HFFc6 (cell line): ENCODE results near the gene SSBP3. TPM values are rescaled to one million over a fixed set of nuclear protein-coding genes. Genes with fewer than 3 reads are reported as not detected.
A peak's percentile ranks its signal among the peaks of the same experiment; 100 is the strongest.
"Not testable (repeated sequence)": the region's sequence is repeated elsewhere in the genome, so short reads cannot be mapped to it uniquely, and the experiment has no call there.

Experiments
- DNase-seq: peaks from one replicate; pipeline ENCODE4 v3.0.0-alpha.2; 2018
- H3K27ac Mint-ChIP-seq: 2 replicates; pipeline ENCODE4 v1.8.0; 2020; ENCODE audit warnings: mild to moderate bottlenecking, mixed read lengths
- H3K27me3 Mint-ChIP-seq: 2 replicates; pipeline ENCODE4 v1.8.0; 2021; ENCODE audit warnings: mild to moderate bottlenecking, moderate library complexity, mixed read lengths; ENCODE audit not compliant: insufficient read depth
- H3K36me3 Mint-ChIP-seq: 2 replicates; pipeline ENCODE4 v1.8.0; 2021; ENCODE audit warnings: low read depth, mixed read lengths
- H3K4me1 Mint-ChIP-seq: 2 replicates; pipeline ENCODE4 v1.8.0; 2020; ENCODE audit warnings: low read depth, mixed read lengths
- H3K4me3 Mint-ChIP-seq: 2 replicates; pipeline ENCODE4 v1.8.0; 2020; ENCODE audit warnings: mild to moderate bottlenecking, moderate library complexity, mixed read lengths
- H3K9me3 Mint-ChIP-seq: 2 replicates; pipeline ENCODE4 v1.8.0; 2020; ENCODE audit warnings: mild to moderate bottlenecking, mixed read lengths
- CTCF ChIP-seq: fragments of 200-600 bp; sonication (generic); IDR thresholded peaks from 2 replicates; pipeline ENCODE4 v1.5.0; 2021; ENCODE audit warnings: antibody characterized with exemption, mild to moderate bottlenecking
- total RNA-seq, 6 experiments: library from RNA; stranded (reverse); fragmentation: NEBNext Ultra II Directional; extraction: Animal tissue kit (Norgen Biotek cat#: 25700); gene quantifications; 2 replicates in 1 of 6; 3 replicates in 5 of 6; pipeline ENCODE4 v1.2.3, GENCODE V29; 2021

SSBP3 gene
- total RNA-seq, 6 experiments from 2014 or later, result 42.3 to 72.2 (median 58.1) TPM

GRCh38 chr1:54391450-54392209 lies 14.6 kb downstream of the SSBP3 start:
- no peak overlapping the region for H3K4me3 Mint-ChIP-seq
- no peak for DNase-seq
- no peak overlapping the region for H3K27ac Mint-ChIP-seq
- no peak for TF ChIP-seq CTCF
- peaks cover 13% of the 10 kb centered on the region for H3K4me1 Mint-ChIP-seq
- no peaks in the 10 kb centered on the region for H3K9me3 Mint-ChIP-seq
- peaks cover 4% of the 10 kb centered on the region; the same call in 1 of the 2 replicates for H3K36me3 Mint-ChIP-seq
- H3K27me3 Mint-ChIP-seq, result no peaks in the 10 kb centered on the region; the same call in 1 of the 2 replicates

GRCh38 chr1:54390655-54391054 lies 15.5 kb downstream of the SSBP3 start:
- TF ChIP-seq CTCF, result no peak
- H3K27ac Mint-ChIP-seq, result no peak overlapping the region

GRCh38 chr1:54389608-54390007 lies 16.6 kb downstream of the SSBP3 start:
- H3K36me3 Mint-ChIP-seq, DNase-seq, H3K27ac Mint-ChIP-seq, H3K4me3 Mint-ChIP-seq, H3K27me3 Mint-ChIP-seq, H3K9me3 Mint-ChIP-seq: not testable (repeated sequence)
- peaks cover 32% of the 10 kb centered on the region for H3K4me1 Mint-ChIP-seq

More at GRCh38 chr1:54390655-54391054, 15.5 kb downstream of the SSBP3 start:
- Mint-ChIP-seq H3K4me3 (no peak overlapping the region), H3K4me1 (peaks cover 21% of the 10 kb centered on the region), H3K9me3 (no peaks in the 10 kb centered on the region), H3K27me3 (no peaks in the 10 kb centered on the region; the same call in 1 of the 2 replicates), H3K36me3 (no peaks in the 10 kb centered on the region; the same call in 1 of the 2 replicates)
- no peak for DNase-seq

GRCh38 chr1:54387419-54387818 lies 18.8 kb downstream of the SSBP3 start:
- Mint-ChIP-seq H3K27me3 (no peaks in the 10 kb centered on the region), H3K36me3 (no peaks in the 10 kb centered on the region; the same call in 1 of the 2 replicates), H3K27ac (peak overlapping the region; percentile 71; the same call in 1 of the 2 replicates), H3K4me1 (peaks cover 43% of the 10 kb centered on the region), H3K9me3 (no peaks in the 10 kb centered on the region), H3K4me3 (no peak overlapping the region)
- no peak for TF ChIP-seq CTCF
- DNase-seq, result no peak

- H3K27me3 Mint-ChIP-seq, result no peaks in the 10 kb centered on the region; the same call in 1 of the 2 replicates
- no peak for DNase-seq
- peaks cover 43% of the 10 kb centered on the region for H3K4me1 Mint-ChIP-seq
- H3K9me3 Mint-ChIP-seq, result no peaks in the 10 kb centered on the region
- peak overlapping the region; percentile 95 for H3K27ac Mint-ChIP-seq
- TF ChIP-seq CTCF, result peak; percentile 23; the same call in 1 of the 2 replicates
- H3K4me3 Mint-ChIP-seq, result no peak overlapping the region
- H3K36me3 Mint-ChIP-seq, result no peaks in the 10 kb centered on the region; the same call in 1 of the 2 replicates
Observed at GRCh38 chr1:54385727-54386022, 20.5 kb downstream of the SSBP3 start.

GRCh38 chr1:54384918-54385726 lies 21.1 kb downstream of the SSBP3 start:
- Mint-ChIP-seq H3K36me3 (no peaks in the 10 kb centered on the region; the same call in 1 of the 2 replicates), H3K4me3 (peak overlapping the region; percentile 48)
- peak; percentile 46 for DNase-seq

More at GRCh38 chr1:54384918-54385726, 21.1 kb downstream of the SSBP3 start:
- TF ChIP-seq CTCF, result no peak
- H3K27me3 Mint-ChIP-seq, result no peaks in the 10 kb centered on the region; the same call in 1 of the 2 replicates
- H3K27ac Mint-ChIP-seq, result peak overlapping the region; percentile 95
- H3K4me1 Mint-ChIP-seq, result peaks cover 43% of the 10 kb centered on the region
- H3K9me3 Mint-ChIP-seq, result no peaks in the 10 kb centered on the region
